PFSK-1 (cell line): Measurements from ENCODE around the gene VPS37C.

Experiments used
- FOXP2 ChIP-seq: optimal IDR thresholded peaks from 2 replicates; pipeline ENCODE3; 2011; ENCODE audit warnings: borderline replicate concordance, control low read depth, inconsistent platforms; ENCODE audit not compliant: insufficient read depth; ENCODE audit errors: extremely low read length, extremely low read depth
- POLR2AphosphoS5 ChIP-seq: IDR thresholded peaks from 2 replicates; pipeline ENCODE4 v1.6.1; 2012; ENCODE audit warnings: low read depth, mild to moderate bottlenecking, control low read depth, low read length, moderate library complexity
- SIN3A ChIP-seq: IDR thresholded peaks from 2 replicates; pipeline ENCODE4 v1.6.1; 2012; ENCODE audit warnings: mild to moderate bottlenecking, low read length, moderate library complexity, borderline replicate concordance; ENCODE audit not compliant: insufficient read depth
- TAF1 ChIP-seq: IDR thresholded peaks from 2 replicates; pipeline ENCODE4 v1.6.1; 2012; ENCODE audit warnings: low read length, control low read depth, borderline replicate concordance; ENCODE audit not compliant: insufficient read depth
- TF ChIP-seq, protein P1 (sequence below), 2 experiments: IDR thresholded peaks; 2 replicates each; pipeline versions ENCODE4 v1.6.1 to v1.8.0; 2011 to 2012; ENCODE audit warnings: low read depth in 2 of 2, low read length in 2 of 2, control low read depth in 1 of 2, inconsistent platforms in 1 of 2, mild to moderate bottlenecking in 1 of 2, moderate library complexity in 1 of 2; ENCODE audit not compliant: insufficient read depth in 1 of 2

DNA sequence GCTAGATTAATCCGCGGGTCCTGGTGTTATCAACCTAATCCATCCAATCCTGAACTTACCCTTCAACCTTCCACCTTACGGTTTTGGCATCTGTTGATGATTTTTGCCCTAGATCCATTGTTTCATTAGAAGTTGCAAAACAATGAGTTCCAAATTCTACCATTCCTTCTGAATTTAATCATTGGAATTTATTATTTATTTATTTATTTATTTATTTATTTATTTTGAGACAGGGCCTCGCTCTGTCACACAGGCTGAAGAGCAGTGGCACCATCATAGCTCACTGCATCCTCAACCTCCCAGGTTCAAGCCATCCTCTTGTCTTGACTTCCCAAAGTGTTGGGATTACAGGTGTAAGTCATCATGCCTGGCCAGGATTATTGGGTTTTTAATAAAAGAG, 20.3 kb upstream of the VPS37C start:
- TF ChIP-seq, protein P1, sequence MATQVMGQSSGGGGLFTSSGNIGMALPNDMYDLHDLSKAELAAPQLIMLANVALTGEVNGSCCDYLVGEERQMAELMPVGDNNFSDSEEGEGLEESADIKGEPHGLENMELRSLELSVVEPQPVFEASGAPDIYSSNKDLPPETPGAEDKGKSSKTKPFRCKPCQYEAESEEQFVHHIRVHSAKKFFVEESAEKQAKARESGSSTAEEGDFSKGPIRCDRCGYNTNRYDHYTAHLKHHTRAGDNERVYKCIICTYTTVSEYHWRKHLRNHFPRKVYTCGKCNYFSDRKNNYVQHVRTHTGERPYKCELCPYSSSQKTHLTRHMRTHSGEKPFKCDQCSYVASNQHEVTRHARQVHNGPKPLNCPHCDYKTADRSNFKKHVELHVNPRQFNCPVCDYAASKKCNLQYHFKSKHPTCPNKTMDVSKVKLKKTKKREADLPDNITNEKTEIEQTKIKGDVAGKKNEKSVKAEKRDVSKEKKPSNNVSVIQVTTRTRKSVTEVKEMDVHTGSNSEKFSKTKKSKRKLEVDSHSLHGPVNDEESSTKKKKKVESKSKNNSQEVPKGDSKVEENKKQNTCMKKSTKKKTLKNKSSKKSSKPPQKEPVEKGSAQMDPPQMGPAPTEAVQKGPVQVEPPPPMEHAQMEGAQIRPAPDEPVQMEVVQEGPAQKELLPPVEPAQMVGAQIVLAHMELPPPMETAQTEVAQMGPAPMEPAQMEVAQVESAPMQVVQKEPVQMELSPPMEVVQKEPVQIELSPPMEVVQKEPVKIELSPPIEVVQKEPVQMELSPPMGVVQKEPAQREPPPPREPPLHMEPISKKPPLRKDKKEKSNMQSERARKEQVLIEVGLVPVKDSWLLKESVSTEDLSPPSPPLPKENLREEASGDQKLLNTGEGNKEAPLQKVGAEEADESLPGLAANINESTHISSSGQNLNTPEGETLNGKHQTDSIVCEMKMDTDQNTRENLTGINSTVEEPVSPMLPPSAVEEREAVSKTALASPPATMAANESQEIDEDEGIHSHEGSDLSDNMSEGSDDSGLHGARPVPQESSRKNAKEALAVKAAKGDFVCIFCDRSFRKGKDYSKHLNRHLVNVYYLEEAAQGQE (IDR thresholded peaks at IDR 0.05; ENCODE audit: insufficient read depth in 1 of 2, low read depth in 2 of 2, low read length in 2 of 2), result no peak
- no peak for TF ChIP-seq TAF1
- TF ChIP-seq POLR2AphosphoS5, result no peak
- TF ChIP-seq SIN3A, result no peak
- TF ChIP-seq FOXP2, result no peak
